HG02943 (cell line): ENCODE data around the gene TXN.
"Not testable (repeated sequence)": the region's sequence is repeated elsewhere in the genome, so short reads cannot be mapped to it uniquely, and the experiment has no call there.

Experiments used
- ATAC-seq: cut with Tn5 transposase; IDR thresholded peaks from one replicate; pipeline ENCODE4 v1.9.1; 2021; ENCODE audit warnings: mild to moderate bottlenecking, low read depth, moderate library complexity; ENCODE audit not compliant: unreplicated experiment

The TXN gene

DNA sequence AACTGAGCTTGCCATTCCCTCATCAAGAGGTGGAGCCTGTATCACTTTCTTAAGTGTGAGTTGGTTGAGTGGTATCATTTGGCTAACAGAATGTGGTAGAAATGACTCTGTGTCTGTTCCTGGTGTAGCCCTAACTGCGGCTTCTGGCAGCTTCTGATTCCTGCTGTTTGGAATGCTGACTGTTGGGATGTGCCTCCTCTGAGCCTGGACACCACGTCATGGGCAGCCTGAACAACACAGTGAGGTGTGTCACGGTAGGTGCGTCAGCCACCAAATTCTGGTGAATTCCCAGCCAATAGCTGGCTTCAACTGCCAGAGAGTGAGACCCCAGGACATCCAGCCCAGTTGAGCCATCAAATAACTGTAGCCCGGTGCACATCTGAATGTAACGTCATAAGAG, 42.2 kb downstream of the TXN start:
- no peak for ATAC-seq

DNA sequence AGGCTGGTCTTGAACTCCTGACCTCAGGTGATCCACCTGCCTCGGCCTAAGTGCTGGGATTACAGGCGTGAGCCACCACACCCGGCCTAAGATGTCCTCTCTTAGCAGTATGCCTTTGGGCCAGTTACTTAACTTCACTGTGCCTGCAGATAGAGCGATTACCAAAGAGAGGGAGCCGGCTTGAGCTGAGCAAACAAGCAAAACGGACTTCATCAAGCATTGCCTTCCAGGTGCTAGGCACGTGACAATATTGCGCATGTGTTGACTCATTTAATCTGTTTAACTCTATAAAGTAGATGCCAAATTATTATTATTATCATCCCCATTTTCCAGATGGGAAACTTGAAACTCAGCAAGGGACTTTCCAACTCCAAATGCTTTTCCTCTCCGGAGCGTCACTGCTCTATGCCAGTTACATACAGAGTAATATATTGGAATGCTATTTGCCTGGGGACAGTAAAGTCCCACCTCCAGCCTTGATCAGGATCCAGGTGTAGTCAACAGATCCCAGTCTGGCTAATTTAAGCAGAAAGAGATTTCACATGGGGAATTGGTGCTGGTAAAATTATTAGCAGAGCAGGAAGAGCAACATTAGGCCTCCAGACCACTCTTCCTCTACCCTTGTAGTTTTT, 42.8 kb downstream of the TXN start:
- no peak for ATAC-seq

DNA sequence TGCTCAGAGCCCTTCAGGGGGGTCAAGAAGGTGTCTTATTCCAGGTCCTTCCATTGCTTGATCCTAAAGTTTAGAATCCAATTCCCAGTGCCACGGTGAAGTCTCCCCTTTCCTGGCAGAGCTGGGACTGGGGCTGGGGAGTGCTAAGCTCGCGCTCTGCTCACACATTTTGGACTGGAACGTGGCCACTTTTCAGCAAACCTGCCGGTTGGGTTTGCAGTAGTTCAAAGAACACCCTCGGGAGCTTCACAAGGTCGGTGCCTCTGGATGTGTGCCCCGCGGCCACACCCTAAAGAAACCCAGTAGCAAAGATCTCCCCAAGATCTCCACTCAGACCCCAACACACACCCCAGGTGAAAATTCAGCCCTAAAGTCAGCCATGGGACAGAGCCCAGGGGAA, 48.3 kb downstream of the TXN start, which contains the start of gene C9orf152:
TSS of gene C9orf152 (minus strand) at position 129 of the 400 bp plus-strand sequence. CDS start 580 bp downstream, outside the sequence.
- no peak for ATAC-seq

DNA sequence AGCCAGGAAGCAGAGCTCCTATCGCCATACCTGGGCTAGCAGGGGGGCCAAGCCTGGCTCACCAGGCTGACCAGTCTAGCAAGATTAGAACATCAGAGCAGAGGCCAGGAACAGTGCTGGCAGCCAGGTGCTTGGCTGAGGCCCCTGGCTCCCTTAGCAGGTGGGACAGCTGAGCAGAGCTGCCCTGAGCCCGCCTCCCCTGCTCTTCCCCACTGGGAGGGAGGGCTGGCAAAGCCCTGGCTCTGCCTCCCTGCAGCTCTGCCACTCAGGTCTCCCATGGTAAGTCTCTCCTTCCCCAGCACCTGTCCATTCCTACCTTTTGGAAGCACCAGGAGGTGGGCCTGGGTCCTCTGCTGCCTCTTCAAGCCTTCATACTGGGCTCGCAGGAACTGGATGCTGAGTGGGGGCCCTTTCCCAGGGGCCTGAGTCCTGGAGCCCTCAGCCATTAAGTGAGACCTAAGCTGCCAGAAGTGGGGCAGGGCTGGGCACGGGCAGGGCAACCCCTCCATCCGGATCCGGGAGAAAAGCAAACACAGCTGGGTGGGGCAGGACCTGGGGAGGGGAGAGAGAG, 49.2 kb downstream of the TXN start:
- ATAC-seq, result no peak

DNA sequence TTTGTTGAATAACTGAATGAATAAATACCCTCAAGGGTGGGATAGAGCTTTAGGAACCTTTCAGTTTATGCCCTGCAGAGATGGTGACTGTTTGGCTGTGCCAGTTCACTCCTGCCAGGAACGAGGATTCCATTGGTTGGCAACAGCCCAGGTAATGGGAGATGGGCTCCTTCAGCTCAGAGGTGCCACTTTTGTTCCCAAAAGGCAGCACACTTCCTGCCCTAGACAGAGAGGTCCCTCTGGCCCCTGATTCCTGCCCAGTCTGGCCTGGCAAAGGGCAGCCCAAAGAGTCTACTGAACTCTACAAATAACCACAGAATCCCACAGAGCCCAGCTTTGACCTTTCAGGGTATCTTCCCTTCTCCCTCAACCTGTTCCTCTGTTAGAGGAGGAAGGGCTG, 49.9 kb downstream of the TXN start:
- ATAC-seq, result no peak

DNA sequence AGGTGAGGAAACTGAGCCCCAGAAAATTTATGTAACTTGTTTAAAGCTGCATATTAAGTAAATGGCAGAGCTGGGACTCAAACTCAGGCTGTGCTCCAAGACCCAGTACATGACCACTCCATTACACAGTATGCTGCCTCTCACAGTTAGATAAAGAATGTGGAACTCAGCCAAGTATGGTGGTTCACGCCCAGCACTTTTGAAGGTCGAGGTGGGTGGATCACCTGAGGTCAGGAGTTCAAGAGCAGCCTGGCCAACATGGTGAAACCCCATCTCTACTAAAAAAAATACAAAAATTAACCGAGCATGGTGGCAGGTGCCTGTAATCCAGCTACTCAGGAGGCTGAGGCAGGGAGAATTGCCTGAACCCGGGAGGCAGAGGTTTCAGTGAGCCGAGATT, 50.7 kb downstream of the TXN start:
- ATAC-seq, result not testable (repeated sequence)

DNA sequence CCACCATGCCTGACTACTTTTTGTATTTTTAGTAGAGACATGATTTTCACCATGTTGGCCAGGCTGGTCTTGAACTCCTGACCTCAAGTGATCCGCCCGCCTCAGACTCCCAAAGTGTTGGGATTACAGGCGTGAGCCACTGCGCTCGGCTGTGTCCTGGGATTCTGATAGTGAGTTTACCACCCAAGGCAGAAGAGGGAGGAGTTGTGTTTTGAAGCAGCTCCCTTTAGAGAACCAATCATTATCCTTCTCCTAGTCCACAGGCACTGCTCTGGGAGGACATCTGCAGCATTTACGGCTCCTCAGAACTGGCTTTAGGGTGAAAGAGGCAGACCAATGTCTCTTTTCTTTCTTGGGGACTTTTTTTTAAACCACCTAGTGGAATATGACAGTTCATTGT, 54.1 kb downstream of the TXN start:
- ATAC-seq, result no peak

DNA sequence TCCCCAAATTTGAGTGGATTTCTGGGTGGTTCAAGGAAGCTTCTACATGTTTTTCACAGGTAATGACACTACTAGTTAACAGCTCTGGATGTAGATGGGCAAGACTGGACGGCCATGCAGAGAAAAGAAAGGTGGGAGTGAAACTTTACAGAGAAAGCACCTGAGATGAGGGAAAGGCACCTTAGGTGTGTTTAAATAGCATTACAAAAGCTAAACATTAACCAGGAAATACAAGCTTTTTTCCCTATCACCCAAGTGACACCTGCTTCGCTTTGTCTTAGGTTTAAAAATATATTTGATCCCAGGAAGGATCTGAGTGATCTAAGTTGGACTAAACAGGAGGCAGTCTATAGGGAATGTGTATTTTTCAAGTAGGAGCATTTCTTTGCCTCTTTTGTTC, 56.7 kb downstream of the TXN start:
- no peak for ATAC-seq

DNA sequence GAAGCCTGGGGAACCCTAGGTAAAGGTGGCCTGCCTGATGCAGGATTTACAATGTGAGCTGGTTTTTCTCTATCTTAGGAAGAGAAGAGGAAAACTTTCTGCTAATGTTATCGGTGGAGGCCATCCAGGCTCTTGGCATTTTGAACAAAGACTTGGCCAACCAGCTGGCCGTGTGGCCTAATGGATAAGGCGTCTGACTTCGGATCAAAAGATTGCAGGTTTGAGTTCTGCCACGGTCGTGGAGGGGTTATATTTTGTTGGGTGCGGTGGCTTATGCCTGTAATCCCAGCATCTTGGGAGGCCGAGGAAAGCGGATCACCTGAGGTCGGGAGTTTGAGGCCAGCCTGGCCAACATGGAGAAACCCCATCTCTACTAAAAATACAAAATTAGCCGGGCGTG, 58.0 kb downstream of the TXN start:
- ATAC-seq, result no peak

DNA sequence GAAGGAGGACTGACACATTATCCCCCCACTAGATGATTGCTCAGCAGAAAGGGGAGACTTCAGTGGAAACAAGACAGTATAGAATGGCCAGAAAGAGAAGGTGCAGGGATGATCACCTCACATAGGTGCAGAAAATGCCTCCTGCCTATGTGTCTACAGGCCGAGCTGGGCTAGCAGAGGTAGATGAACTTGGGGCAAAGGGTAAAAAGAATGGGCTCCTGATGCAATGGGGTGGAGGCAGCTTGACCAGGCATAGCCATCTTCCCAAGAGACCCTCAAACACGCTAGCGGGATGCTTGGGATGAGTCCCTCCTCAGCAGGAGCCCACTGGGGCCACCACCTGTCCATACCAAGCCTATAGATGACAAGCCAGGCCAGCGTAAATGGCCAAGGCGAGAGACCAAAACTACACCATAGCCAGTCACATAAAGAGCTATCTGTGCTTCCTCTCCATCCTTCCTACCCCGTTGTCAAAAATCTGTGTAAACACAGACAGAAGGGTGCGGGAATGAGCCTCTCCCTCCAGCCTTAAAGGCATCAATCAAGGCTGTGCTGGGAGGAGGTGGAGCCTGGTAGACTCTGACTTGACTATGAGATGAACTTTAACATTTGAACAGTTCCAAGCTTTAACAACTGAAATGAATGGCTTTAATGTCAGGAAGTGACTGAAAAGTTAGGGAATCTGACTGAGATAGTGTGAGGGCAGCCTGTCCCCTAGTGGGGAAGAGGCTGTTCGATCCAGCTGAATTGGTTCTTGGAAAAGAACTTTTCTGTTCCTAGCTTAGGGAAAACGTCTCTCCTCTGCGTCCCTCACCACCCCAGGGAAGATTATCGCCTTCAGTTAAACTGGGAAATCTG, 58.7 kb downstream of the TXN start:
- no peak for ATAC-seq

DNA sequence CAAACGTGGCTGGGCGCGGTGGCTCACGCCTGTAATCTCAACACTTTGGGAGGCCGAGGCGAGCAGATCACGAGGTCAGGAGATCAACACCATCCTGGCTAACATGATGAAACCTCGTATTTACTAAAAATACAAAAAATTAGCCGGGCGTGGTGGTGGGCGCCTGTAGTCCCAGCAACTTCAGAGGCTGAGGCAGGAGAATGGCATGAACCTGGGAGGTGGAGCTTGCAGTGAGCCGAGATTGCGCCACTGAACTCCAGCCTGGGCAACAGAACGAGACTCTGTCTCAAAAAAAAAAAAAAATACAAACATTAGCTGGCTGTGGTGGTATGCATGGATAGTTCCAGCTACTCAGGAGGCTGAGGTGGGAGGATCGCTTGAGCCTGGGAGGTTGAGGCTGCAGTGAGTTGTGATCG, 60.2 kb downstream of the TXN start:
- not testable (repeated sequence) for ATAC-seq
